Fibroblast of peridontal ligament (primary cell): ENCODE data around the gene IDUA.

ENCODE experiments used
- DNase-seq: peaks from one replicate; pipeline ENCODE4 v3.0.0-alpha.2; 2010; ENCODE audit errors: extremely low read depth

Gene IDUA

GRCh38 chr4:956531-957230, 30.2 kb upstream of the IDUA start:
- no peak for DNase-seq

GRCh38 chr4:957231-957580, 29.6 kb upstream of the IDUA start:
- DNase-seq, result no peak

GRCh38 chr4:957581-958313, 29.1 kb upstream of the IDUA start:
- no peak for DNase-seq

GRCh38 chr4:958314-958665, 28.6 kb upstream of the IDUA start:
- DNase-seq, result no peak

- DNase-seq, result no peak
Measured at GRCh38 chr4:958696-959337, 28.0 kb upstream of the IDUA start.

GRCh38 chr4:959338-960139, 27.3 kb upstream of the IDUA start:
- no peak for DNase-seq

GRCh38 chr4:960140-960635, 26.7 kb upstream of the IDUA start:
- DNase-seq, result no peak

GRCh38 chr4:960636-961350, 26.1 kb upstream of the IDUA start:
- no peak for DNase-seq

- DNase-seq, result no peak
Measured at GRCh38 chr4:961351-962230, 25.3 kb upstream of the IDUA start.

GRCh38 chr4:962231-963208, 24.3 kb upstream of the IDUA start:
- DNase-seq, result no peak

GRCh38 chr4:963276-964225, 23.3 kb upstream of the IDUA start:
- no peak for DNase-seq

- no peak for DNase-seq
Measured at GRCh38 chr4:964346-965025, 22.4 kb upstream of the IDUA start.

- DNase-seq, result no peak
Measured at GRCh38 chr4:965048-965765, 21.6 kb upstream of the IDUA start.

- no peak for DNase-seq
Measured at GRCh38 chr4:965766-966134, 21.1 kb upstream of the IDUA start.

- DNase-seq, result no peak
Measured at GRCh38 chr4:966266-967112, 20.4 kb upstream of the IDUA start.
